GM21390 (cell line): ENCODE data around the gene UBAC1.

Experiments used
- ATAC-seq: cut with Tn5 transposase; IDR thresholded peaks from one replicate; pipeline ENCODE4 v1.9.1; 2021; ENCODE audit not compliant: unreplicated experiment

Gene UBAC1

DNA sequence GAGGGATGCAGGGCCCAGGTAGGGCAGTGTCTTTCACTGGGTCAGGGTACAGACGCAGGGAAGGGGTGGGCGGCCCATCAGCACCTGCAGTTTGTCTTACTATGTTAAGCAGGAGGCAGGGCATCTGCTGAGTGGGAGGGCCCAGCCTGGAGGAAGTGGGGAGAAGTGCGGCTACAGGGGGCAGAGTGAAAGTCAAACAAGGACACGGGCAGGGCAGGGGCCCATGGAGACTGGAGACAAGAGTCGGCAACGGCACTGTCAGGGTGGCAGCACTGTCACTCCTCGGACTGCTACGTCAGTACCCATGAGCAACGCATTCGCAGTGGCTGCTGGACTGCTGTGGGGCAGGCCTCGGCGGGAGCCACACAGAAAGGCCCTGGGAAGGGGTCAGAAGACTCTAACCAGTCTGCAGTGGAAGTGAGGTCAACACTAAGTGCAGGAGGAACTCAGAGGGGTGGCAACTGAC is 73.6 kb downstream of the UBAC1 start:
- ATAC-seq, result peak; percentile 76

DNA sequence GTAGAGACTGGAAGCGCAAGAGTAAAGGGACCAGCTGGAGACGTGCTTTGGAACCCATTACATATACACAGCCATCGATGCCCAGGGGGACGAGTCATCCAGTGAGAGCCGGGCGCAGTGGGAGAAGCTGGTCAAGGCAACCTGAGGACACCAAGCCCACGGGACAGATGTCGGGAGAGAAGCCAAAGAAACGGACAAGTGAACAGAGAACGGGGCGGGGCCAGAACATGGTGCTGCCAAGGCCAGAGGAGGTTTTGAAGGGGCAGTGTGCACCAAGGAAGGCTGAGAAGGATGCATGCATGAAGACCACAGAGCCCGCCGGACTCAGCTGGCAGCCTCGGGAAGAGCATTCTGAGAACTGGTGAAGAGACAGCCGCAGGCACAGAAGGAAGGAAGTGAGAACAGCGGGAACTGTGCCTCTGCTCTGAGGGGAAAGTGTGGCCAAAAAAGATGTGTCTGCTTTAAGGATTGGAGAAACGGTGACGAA is 74.1 kb downstream of the UBAC1 start:
- ATAC-seq, result no peak

GRCh38 chr9:135886147-135886981 is 74.8 kb downstream of the UBAC1 start:
- ATAC-seq, result no peak

DNA sequence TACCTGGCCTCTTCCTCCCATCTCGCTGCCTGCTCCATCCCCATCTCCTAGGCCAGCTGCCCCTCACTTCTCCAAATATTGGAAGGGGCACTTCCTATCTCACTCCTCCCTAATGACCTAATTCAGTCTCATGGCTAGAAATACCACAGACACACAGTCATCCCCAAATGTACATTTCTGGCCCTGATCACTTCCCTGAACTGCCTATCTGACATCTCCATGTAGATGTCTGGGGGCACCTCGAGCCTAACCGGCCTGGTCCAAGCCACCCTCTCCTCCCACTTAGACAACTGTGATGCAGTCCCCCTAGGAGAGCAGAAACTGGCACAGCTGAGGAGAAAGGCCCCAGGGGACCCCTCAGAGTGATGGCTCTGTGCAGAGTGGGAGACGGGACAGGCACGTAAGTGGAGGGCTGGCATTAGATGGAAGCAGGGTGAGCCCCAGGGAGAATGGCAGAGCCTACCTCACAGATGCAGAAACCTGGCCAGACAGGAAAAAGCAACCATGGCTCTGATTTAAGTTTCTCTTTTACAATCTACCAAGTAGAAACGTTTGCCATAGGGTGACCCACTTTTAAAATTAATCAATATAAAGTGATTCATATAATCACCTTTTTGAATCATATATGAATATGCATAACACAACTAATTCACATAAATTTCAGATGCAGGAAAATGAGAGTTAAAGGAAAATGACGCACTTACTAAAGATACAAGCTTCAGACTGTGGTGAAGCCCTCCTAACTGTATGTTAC is 75.9 kb downstream of the UBAC1 start:
- ATAC-seq, result no peak

DNA sequence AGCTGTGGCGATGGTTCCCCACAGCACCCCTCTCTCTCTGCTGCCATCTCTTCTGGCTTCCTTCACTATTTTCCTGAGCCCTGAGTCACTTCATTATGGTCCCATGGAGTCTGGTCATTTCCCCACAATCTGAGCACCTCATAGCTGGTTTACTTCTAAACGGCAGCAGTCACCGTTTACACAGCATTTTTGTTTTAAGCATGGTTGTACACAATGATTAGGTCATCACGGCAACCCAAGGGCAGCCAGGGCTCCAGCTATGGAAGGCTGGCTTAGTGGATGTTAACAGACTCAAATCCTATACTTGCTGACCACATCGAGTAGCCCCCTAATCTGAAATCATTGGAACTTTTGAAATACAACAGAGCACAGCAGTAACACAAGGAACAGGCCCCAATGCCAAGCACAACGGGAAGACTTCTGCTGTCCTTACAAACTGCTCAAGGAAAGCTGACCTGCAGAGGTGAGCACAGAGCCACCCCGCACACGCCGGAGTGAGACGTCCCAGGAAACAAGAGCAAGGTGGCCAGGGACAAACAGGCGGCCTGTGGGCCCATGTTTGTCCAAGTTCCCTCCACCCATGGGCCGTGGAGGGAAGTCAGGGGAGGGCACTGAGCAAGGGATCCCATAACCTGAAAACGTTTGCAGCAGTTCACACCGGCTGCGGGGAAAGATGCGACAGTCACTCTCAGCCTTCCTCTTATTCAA is 76.7 kb downstream of the UBAC1 start:
- no peak for ATAC-seq

- ATAC-seq, result no peak
These were observed 77.6 kb downstream of the UBAC1 start for GRCh38 chr9:135883410-135884089.
